ENCODE results near the gene ADGRG4. TPM values are rescaled to one million over a fixed set of nuclear protein-coding genes. Genes with fewer than 3 reads are reported as not detected.

The ADGRG4 gene
- polyA plus RNA-seq, 1 of the 3 experiments (the other 2 are of a cell fraction) = not detected

GRCh38 chrX:136405126-136405525 lies 104.4 kb downstream of the ADGRG4 start:
- DNase-seq = no peak
- Histone ChIP-seq H3K9me2 (no peaks in the 10 kb centered on the region), H2AFZ (ENCODE audit: low read depth) (no peak overlapping the region), H3K9ac (no peak overlapping the region), H3F3A (replicated peaks; ENCODE audit: insufficient read depth) (no peaks in the 10 kb centered on the region), H3K4me3 (ENCODE audit: low read depth in 2 of 2, low read length in 1 of 2) (no peak overlapping the region), H3K36me3 (replicated peaks in 1 of 2; ENCODE audit: control insufficient read depth in 1 of 2, insufficient read depth in 2 of 2, low read length in 1 of 2) (no peaks in the 10 kb centered on the region), H3K4me2 (no peak overlapping the region), H3K27me3 (ENCODE audit: insufficient read depth) (no peaks in the 10 kb centered on the region), H3K4me1 (ENCODE audit: control insufficient read depth in 1 of 2, insufficient read depth in 2 of 2, low read depth in 1 of 2, low read length in 1 of 2) (no peaks in the 10 kb centered on the region), H3K9me3 (no peaks in the 10 kb centered on the region), H4K20me1 (ENCODE audit: insufficient read depth) (no peaks in the 10 kb centered on the region), H3K27ac (ENCODE audit: low read depth in 2 of 2, low read length in 1 of 2) (no peak overlapping the region), H3K79me2 (ENCODE audit: insufficient read depth) (no peaks in the 10 kb centered on the region)
- WGBS (ENCODE audit: low lambda C conversion rate) = 38% methylated on average over 8 of the region's 8 CpGs
- POLR2A ChIA-PET = no interaction called here
- CTCF ChIA-PET = no interaction called here
- TF ChIP-seq ZBTB33 (IDR thresholded peaks at IDR 0.05; ENCODE audit: borderline replicate concordance, low read depth) (no peak), EZH2phosphoT487 (IDR thresholded peaks at IDR 0.05; ENCODE audit: borderline replicate concordance, low read depth) (no peak), NRF1 (IDR thresholded peaks at IDR 0.05; ENCODE audit: low read depth, low read length) (no peak), GABPA (IDR thresholded peaks at IDR 0.05; ENCODE audit: low read depth) (no peak), EP300 (IDR thresholded peaks at IDR 0.05; ENCODE audit: borderline replicate concordance in 1 of 2, low read depth in 1 of 2, low read length in 1 of 2) (no peak), FOSL2 (IDR thresholded peaks at IDR 0.05; ENCODE audit: borderline replicate concordance, low read depth) (no peak), MAX (IDR thresholded peaks at IDR 0.05; ENCODE audit: low read depth) (no peak), REST (IDR thresholded peaks at IDR 0.05; ENCODE audit: low read depth, low read length) (no peak), ELF1 (IDR thresholded peaks at IDR 0.05) (no peak)
- TF ChIP-seq, protein P1, sequence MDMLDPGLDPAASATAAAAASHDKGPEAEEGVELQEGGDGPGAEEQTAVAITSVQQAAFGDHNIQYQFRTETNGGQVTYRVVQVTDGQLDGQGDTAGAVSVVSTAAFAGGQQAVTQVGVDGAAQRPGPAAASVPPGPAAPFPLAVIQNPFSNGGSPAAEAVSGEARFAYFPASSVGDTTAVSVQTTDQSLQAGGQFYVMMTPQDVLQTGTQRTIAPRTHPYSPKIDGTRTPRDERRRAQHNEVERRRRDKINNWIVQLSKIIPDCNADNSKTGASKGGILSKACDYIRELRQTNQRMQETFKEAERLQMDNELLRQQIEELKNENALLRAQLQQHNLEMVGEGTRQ (IDR thresholded peaks at IDR 0.05; ENCODE audit: borderline replicate concordance, low read depth, low read length) = no peak
- TF ChIP-seq, protein P2, sequence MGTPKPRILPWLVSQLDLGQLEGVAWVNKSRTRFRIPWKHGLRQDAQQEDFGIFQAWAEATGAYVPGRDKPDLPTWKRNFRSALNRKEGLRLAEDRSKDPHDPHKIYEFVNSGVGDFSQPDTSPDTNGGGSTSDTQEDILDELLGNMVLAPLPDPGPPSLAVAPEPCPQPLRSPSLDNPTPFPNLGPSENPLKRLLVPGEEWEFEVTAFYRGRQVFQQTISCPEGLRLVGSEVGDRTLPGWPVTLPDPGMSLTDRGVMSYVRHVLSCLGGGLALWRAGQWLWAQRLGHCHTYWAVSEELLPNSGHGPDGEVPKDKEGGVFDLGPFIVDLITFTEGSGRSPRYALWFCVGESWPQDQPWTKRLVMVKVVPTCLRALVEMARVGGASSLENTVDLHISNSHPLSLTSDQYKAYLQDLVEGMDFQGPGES (IDR thresholded peaks at IDR 0.05; ENCODE audit: low read depth, low read length) = no peak

Measured in SK-N-SH (cell line).